ENCODE measurements around the gene HDLBP. TPM values are rescaled to one million over a fixed set of nuclear protein-coding genes. Genes with fewer than 3 reads are reported as not detected.

The HDLBP gene
- total and polyA plus RNA-seq, 2 experiments from 2014 or later = 389 to 437 TPM

DNA sequence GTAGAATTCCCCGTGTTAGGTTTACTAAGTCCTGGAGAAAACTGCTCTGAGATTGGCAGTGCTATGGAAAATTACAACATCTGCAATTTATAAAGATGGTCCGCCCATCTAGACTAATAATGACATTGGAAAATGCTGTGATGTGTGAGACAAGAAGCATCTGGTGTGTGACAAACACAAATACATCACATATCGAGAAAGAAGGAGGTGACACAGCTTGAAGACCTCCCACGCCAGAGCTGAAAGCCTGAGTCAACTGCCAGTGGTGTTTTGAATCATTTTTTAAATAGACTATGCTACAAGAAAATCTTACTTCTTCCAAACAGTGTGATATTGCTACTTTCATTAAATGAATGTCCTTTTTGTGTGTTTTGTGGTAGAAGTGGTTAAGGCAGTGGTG is 135.6 kb downstream of the HDLBP start:
- Histone ChIP-seq H3K9me2 (replicated peaks; ENCODE audit: insufficient read depth) (no peaks in the 10 kb centered on the region), H2AFZ (no peak overlapping the region), H3K27ac (no peak overlapping the region), H3K9me3 (ENCODE audit: low read depth) (no peaks in the 10 kb centered on the region), H3K4me3 (no peak overlapping the region), H4K20me1 (ENCODE audit: insufficient read depth, poor library complexity, severe bottlenecking) (no peaks in the 10 kb centered on the region), H3K79me2 (no peaks in the 10 kb centered on the region), H3K4me2 (no peak overlapping the region), H3K36me3 (replicated peaks; ENCODE audit: insufficient read depth, low read depth) (no peaks in the 10 kb centered on the region), H3K4me1 (ENCODE audit: insufficient read depth) (no peaks in the 10 kb centered on the region), H3K27me3 (no peaks in the 10 kb centered on the region)
- 86% methylated on average over 4 of the region's 4 CpGs for WGBS (ENCODE audit: low lambda C conversion rate, missing lambda C conversion rate)
- TF ChIP-seq, protein P1, sequence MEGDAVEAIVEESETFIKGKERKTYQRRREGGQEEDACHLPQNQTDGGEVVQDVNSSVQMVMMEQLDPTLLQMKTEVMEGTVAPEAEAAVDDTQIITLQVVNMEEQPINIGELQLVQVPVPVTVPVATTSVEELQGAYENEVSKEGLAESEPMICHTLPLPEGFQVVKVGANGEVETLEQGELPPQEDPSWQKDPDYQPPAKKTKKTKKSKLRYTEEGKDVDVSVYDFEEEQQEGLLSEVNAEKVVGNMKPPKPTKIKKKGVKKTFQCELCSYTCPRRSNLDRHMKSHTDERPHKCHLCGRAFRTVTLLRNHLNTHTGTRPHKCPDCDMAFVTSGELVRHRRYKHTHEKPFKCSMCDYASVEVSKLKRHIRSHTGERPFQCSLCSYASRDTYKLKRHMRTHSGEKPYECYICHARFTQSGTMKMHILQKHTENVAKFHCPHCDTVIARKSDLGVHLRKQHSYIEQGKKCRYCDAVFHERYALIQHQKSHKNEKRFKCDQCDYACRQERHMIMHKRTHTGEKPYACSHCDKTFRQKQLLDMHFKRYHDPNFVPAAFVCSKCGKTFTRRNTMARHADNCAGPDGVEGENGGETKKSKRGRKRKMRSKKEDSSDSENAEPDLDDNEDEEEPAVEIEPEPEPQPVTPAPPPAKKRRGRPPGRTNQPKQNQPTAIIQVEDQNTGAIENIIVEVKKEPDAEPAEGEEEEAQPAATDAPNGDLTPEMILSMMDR (IDR thresholded peaks at IDR 0.05; ENCODE audit: poor library complexity) = no peak
- no peak for TF ChIP-seq EZH2phosphoT487 (IDR thresholded peaks at IDR 0.05; ENCODE audit: low read depth, severe bottlenecking, unreplicated experiment)
- no peak for TF ChIP-seq EZH2 (IDR thresholded peaks at IDR 0.05; ENCODE audit: borderline replicate concordance)
- DNase-seq (ENCODE audit: low spot score) = no peak

DNA sequence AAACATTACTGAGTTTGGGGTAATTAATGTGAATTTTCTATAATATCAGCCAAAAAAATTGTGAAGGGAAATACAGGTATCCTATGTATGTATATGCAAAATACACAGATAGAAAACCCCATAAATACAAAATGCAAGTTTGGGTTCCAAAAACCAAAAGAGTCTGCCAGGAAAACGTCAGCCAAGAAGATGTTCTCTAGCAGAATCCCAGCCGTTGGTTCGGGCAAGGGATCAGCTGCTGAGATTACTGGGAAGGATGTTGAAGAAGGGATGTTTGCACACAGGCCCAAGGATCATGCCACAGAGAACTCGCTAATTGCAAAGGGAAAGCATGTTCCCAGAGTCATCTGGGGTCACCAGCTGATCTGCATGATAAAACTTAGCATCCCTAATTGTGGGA is 136.5 kb downstream of the HDLBP start:
- 92% methylated on average over 4 of the region's 4 CpGs for WGBS (ENCODE audit: low lambda C conversion rate, missing lambda C conversion rate)

DNA sequence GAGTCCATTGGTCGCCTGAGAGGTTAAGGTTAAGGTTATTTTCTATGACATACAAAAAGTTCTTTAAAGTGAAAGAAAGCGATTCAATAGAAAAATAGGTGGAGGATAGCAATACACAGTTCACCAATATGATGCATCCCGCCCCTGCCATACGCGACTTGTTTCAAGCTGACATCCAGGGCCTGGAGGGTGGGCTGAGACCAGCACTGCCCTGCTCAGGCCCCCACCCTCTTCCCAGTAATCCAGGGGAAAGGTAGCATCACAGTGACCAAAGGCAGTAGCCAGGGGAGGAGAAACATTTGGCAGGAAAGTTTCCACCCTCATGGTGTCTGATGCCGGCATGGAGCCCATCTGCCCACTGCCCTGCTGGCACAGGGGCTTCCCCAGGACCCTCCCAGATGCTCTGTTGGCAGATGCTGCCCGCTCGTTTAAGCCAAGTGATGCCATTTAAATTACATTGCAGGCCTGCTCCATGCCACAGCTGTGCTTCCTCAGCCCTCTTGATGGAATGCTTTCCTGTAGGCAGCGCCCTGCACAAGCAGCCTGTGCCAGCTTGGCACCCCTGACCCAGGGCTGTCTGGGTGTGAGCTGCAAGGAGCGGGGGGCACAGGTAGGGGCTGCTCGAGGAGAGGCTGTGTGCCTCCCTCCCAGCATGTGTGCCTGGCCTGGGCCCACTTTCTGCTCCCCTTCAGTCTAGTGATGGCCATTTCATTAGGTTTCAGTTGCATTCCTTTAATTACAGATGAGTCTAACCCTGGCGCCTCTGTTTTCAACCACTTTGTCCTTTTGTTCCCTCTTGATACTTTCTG is 137.7 kb downstream of the HDLBP start:
- no peaks in the 10 kb centered on the region for H3K9me2 ChIP-seq (replicated peaks; ENCODE audit: insufficient read depth)
- no peak overlapping the region for H2AFZ ChIP-seq
- no peak overlapping the region for H3K27ac ChIP-seq
- WGBS (ENCODE audit: low lambda C conversion rate, missing lambda C conversion rate) = 97% methylated on average over 12 of the region's 12 CpGs
- H3K9me3 ChIP-seq (ENCODE audit: low read depth) = no peaks in the 10 kb centered on the region
- no peaks in the 10 kb centered on the region for H3K79me2 ChIP-seq
- no peaks in the 10 kb centered on the region for H4K20me1 ChIP-seq (ENCODE audit: insufficient read depth, poor library complexity, severe bottlenecking)
- H3K36me3 ChIP-seq (replicated peaks; ENCODE audit: insufficient read depth, low read depth) = no peaks in the 10 kb centered on the region
- no peak for DNase-seq (ENCODE audit: low spot score)
- H3K4me3 ChIP-seq = no peak overlapping the region
- no peaks in the 10 kb centered on the region for H3K4me1 ChIP-seq (ENCODE audit: insufficient read depth)
- TF ChIP-seq EZH2 (IDR thresholded peaks at IDR 0.05; ENCODE audit: borderline replicate concordance) (no peak), EZH2phosphoT487 (IDR thresholded peaks at IDR 0.05; ENCODE audit: low read depth, severe bottlenecking, unreplicated experiment) (no peak)
- TF ChIP-seq, protein P1 (IDR thresholded peaks at IDR 0.05; ENCODE audit: poor library complexity) = no peak
- H3K4me2 ChIP-seq = no peak overlapping the region
- H3K27me3 ChIP-seq = no peaks in the 10 kb centered on the region

More for the DNA sequence above, 136.5 kb downstream of the HDLBP start:
- Histone ChIP-seq H4K20me1 (ENCODE audit: insufficient read depth, poor library complexity, severe bottlenecking) (no peaks in the 10 kb centered on the region), H2AFZ (no peak overlapping the region), H3K9me3 (ENCODE audit: low read depth) (no peaks in the 10 kb centered on the region), H3K36me3 (replicated peaks; ENCODE audit: insufficient read depth, low read depth) (no peaks in the 10 kb centered on the region), H3K27ac (no peak overlapping the region), H3K4me2 (no peak overlapping the region), H3K79me2 (no peaks in the 10 kb centered on the region), H3K27me3 (no peaks in the 10 kb centered on the region), H3K9me2 (replicated peaks; ENCODE audit: insufficient read depth) (no peaks in the 10 kb centered on the region), H3K4me1 (ENCODE audit: insufficient read depth) (no peaks in the 10 kb centered on the region), H3K4me3 (no peak overlapping the region)
- TF ChIP-seq EZH2 (IDR thresholded peaks at IDR 0.05; ENCODE audit: borderline replicate concordance) = no peak
- TF ChIP-seq EZH2phosphoT487 (IDR thresholded peaks at IDR 0.05; ENCODE audit: low read depth, severe bottlenecking, unreplicated experiment) = no peak
- TF ChIP-seq, protein P1 (IDR thresholded peaks at IDR 0.05; ENCODE audit: poor library complexity) = no peak
- DNase-seq (ENCODE audit: low spot score) = no peak

Other genes with a start within 250 kb of the HDLBP start
- 39.4 and 40.3 TPM in 2 replicates for gene MTERF4, start 213.4 kb downstream of the HDLBP start, total RNA-seq
- gene MTERF4, start 213.4 kb downstream of the HDLBP start, polyA plus RNA-seq = 17.4 and 20.3 TPM in 2 replicates
- 3.0 and 8.8 TPM in 2 replicates for gene PASK, start 166.2 kb downstream of the HDLBP start, total RNA-seq
- 2.5 and 2.6 TPM in 2 replicates for gene PASK, start 166.2 kb downstream of the HDLBP start, polyA plus RNA-seq
- 46.7 and 55.5 TPM in 2 replicates for gene PPP1R7, start 165.2 kb downstream of the HDLBP start, total RNA-seq
- 84.9 and 86.9 TPM in 2 replicates for gene PPP1R7, start 165.2 kb downstream of the HDLBP start, polyA plus RNA-seq
- 0.72 and 1.00 TPM in 2 replicates for gene ANO7, start 127.0 kb downstream of the HDLBP start, total RNA-seq
- 1.4 and 3.0 TPM in 2 replicates for gene ANO7, start 127.0 kb downstream of the HDLBP start, polyA plus RNA-seq
- gene SEPTIN2, start 253 bp upstream of the HDLBP start, total RNA-seq = 373 and 388 TPM in 2 replicates
- gene SEPTIN2, start 253 bp upstream of the HDLBP start, polyA plus RNA-seq = 314 and 315 TPM in 2 replicates
- 29.1 and 29.3 TPM in 2 replicates for gene FARP2, start 40.6 kb upstream of the HDLBP start, total RNA-seq
- gene FARP2, start 40.6 kb upstream of the HDLBP start, polyA plus RNA-seq = 28.4 and 29.6 TPM in 2 replicates
- gene STK25, start 192.9 kb upstream of the HDLBP start, total RNA-seq = 177 and 183 TPM in 2 replicates
- 192 and 199 TPM in 2 replicates for gene STK25, start 192.9 kb upstream of the HDLBP start, polyA plus RNA-seq
- gene BOK, start 243.1 kb upstream of the HDLBP start, total RNA-seq = 24.2 and 25.4 TPM in 2 replicates
- gene BOK, start 243.1 kb upstream of the HDLBP start, polyA plus RNA-seq = 26.5 and 39.7 TPM in 2 replicates